GM18870 (cell line): ENCODE measurements around the gene COA7.
"Not testable (repeated sequence)": the region's sequence is repeated elsewhere in the genome, so short reads cannot be mapped to it uniquely, and the experiment has no call there.

ENCODE experiments used
- ATAC-seq: cut with Tn5 transposase; IDR thresholded peaks from one replicate; pipeline ENCODE4 v1.9.1; 2021; ENCODE audit warnings: moderate library complexity; ENCODE audit not compliant: unreplicated experiment

COA7 gene

DNA sequence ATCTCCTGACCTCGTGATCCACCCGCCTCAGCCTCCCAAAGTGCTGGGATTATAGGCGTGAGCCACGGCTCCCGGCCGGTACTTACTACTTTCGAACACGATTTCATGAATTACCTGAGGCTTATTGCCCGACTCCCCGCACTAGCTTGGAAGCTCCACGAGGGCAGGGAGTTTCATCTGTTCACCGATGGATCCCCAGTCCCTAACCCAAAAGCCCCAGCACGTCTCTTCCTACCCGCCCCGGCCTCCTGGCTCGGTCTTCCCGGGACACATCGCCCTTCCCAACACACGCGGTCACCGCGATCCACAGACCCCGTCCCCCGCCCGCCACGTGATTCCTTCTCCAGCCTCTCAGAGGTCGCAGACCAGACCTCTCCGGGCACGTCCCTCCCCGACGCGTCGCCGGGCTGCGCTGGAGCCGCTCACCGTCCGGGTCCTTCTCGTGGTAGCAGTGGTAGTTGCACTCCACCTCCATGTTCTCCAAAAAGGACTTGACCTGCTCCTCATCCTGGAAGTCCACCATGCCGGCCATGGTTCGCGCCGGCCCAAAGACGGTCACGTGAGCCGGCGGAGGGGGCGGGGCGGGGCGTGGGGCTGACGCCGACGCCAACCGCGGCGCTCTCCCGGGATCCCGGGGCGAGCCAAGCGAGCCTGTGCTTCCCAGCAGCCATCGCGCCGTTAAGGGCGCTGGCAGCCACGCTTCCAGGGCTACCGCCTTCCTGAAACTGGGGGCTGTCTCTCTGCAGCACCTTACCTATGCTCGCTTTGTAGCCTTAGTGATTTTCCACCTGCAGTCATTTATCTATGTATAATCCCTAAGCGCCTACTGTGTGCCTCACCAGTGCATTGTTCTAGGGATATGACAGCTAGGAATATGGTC is at the start of gene COA7:
Gene COA7 (minus strand): TSS at position 553 of the 880 bp plus-strand sequence. CDS start 21 bp downstream, at position 532.
- ATAC-seq: no peak

DNA sequence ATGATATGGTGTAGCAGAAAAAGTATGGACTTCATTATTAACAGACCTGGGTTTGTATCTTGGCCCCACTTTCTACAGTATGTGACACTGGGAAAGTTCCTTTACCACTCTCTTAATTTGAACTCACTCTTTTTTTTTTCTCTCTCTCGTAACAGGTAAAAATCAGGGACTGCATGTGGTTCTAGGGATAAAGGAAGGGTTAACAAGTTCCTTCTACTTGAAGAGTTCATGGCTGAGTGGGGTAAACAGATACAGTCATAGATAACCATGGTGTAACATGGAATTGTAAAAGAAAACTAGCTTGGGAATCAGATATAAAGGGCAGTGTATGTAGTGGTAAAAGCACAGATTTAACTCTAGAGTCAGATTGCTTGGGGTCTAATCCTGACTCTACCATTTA is 49.3 kb upstream of the COA7 start:
- ATAC-seq: no peak

DNA sequence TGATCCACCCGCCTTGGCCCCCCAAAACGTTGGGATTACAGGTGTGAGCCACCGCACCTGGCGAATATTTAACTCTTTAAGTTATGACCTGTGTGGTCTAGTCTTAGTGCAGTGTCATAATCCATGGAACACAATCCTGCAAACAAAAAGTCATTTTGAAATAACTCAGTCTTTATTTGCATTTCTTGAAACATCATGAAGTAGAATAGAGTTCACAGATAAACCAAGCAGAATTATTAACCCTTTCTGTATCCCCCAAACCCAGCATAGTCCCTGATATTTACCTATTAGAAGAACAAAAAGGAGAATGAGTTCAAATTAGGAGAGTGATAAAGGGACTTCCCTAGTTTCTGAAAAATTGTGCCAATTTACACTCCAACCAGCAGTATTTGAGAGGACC is 48.0 kb upstream of the COA7 start:
- no peak for ATAC-seq

DNA sequence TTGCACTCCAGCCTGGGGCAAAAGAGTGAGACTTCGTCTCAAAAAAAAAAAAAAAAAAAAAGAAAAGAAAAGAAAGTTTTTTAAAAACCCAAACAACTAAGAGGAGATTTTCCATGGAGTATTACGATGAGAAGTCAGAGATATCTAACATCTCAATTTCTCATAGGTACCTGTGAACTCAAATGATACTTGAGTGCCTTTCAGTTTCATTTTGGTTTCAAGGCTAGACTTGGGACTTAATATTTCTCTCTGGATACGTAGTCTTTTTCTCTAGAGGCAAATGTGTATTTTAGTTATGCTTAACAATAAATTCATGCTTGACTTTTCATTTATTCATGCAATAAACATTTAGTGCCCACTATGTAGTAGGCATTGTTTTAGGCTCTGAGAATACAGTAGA is 43.1 kb upstream of the COA7 start:
- ATAC-seq: no peak

DNA sequence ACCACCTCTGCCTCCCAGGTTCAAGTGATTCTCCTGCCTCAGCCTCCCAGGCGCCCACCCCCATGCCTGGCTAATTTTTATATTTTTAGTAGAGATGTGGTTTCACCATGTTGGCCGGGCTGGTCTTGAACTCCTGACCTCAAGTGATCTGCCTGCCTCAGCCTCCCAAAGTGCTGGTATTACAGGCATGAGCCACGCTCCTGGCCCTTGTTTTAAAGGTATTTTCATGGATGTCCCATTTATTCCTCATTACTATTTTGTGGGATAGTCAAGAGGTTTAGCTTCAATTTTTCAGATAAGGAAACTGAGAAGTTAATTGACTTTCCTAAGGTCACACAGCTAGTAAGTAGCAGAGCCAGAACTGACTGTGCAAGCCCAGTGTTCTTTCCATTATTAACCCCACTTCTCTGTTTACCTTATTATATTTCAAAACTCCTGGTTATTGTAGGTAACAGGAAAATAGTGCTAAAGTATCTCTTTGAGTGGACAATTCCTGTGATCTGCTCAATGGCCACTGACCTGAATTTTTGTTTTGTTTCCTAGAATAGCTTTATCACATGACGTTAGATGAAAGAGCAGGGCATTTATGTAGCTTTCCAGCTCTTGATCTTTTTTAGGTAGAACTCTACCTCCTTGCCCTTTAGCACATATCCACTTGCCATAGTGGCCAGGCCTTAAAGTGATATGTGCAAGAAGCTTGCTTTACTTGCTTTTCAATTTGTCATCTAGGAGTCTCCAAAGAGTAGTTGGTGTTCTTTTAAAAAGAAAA is 41.7 kb upstream of the COA7 start:
- no peak for ATAC-seq

DNA sequence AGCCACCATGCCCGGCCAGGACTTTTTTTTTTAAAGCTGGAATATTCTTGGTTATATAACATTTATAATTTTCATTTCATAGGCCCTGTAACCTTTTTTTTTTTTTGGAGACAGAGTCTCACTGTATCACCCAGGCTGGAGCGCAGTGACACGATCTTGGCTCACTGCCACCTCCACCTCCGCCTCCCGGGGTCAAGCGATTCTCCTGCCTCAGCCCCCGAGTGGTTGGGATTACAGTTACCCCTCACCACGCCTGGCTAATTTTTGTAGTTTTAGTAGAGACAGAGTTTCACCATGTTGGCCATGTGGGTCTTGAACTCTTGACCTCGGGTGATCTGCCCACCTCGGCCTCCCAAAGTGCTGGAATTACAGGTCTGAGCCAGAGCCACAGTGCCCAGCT is 40.7 kb upstream of the COA7 start:
- ATAC-seq: no peak

DNA sequence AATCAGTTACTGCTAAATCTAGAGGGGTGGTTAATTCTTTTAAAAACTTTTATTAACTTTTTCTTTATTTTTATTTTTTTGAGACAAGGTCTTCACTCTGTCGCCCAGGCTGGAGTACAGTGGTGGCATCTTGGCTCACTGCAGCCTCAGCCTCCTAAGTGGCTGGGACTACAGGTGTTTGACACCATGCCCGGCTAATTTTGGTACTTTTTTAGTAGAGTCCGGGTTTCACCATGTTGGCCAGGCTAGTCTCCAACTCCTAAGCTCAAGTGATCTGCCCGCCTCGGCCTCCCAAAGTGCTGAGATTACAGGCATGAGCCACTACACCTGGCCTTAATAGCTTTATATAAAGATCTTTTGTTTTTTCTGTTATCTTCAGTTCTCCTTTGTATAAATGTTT is 40.0 kb upstream of the COA7 start:
- no peak for ATAC-seq

DNA sequence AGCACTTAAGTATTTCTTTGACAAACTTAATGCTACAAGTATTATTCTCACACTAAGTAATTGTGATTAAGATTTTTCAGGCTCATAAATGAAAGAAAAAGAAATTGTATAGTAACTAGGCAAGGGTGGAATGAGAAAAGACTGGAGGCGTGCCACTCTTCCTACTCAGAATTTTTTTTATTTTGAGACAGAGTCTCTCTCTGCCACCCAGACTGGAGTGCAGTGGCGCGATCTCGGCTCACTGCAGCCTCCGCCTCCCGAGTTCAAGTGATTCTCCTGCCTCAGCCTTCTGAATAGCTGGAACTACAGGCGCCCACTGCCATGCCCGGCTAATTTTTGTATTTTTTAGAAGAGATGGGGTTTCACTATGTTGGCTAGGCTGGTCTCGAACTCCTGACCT is 37.2 kb upstream of the COA7 start:
- ATAC-seq: not testable (repeated sequence)

DNA sequence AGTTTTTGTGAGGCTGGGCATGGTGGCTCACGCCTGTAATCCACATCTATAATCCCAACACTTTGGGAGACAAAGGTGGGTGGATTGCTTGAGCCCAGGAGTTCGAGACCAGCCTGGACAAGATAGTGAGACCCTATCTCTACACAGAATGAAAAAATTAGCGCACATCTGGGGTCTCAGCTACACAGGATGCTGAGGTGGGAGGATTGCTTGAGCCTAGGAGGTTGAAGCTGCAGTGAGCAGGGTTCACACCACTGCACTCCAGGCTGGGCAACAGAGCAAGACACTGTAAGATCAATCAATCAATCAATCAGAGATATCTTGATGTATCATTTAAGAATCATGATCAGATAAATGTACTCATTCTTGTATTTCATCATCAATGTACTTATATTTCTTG is 35.2 kb upstream of the COA7 start:
- no peak for ATAC-seq

DNA sequence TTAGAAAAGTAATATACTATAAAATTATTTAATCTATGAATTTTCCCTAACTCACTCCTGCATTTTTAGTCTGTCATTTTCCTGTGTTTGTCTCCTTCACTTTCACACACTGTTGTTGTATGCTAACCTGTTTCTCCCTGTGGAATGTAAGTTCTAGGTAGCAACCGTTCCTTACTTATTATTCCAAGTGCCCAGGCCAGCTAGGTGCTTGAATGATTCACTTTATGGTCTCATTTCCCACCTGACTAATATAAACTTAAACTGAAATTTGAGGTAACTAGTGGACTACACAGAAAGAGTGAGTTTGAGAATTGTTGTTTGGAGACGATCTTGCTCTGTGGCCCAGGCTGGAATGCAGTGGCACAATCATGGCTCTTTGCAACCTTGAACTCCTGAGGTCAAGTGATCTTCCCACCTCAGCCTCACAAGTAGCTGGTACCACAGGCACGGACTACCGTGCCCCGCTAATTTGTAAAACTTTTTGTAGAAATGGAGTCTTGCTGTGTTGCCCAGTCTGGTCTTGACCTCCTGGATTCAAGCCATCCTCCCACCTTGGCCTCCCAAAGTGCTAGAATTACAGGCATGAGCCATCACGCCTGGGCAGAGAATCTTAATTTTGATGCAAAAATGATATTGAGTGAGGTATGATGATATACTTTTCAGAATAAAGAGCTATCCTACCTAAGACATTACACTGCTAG is 30.0 kb upstream of the COA7 start:
- no peak for ATAC-seq

DNA sequence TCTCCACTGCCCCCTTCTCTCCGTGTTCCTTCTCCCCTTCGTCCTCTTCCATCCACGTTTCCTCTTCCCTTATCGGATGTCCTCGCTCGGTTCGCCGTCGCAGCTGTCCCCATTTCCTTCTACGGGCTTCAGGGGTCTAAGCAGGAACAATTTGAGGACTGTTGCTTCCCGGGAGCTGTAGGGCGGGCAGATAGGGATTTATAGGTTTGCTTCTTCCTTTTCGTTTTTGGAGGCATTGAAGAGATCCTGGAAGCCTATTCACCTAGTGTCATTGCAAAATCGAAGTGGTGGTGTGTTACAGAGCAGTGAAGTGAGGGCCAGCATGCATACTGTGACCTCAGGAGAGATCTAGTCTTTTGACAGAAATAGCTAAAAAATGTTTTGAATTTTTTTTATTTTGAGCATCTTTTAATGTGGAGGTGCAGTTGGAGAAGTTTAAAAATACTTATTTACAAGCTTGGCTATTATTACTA is 29.0 kb upstream of the COA7 start:
- no peak for ATAC-seq

DNA sequence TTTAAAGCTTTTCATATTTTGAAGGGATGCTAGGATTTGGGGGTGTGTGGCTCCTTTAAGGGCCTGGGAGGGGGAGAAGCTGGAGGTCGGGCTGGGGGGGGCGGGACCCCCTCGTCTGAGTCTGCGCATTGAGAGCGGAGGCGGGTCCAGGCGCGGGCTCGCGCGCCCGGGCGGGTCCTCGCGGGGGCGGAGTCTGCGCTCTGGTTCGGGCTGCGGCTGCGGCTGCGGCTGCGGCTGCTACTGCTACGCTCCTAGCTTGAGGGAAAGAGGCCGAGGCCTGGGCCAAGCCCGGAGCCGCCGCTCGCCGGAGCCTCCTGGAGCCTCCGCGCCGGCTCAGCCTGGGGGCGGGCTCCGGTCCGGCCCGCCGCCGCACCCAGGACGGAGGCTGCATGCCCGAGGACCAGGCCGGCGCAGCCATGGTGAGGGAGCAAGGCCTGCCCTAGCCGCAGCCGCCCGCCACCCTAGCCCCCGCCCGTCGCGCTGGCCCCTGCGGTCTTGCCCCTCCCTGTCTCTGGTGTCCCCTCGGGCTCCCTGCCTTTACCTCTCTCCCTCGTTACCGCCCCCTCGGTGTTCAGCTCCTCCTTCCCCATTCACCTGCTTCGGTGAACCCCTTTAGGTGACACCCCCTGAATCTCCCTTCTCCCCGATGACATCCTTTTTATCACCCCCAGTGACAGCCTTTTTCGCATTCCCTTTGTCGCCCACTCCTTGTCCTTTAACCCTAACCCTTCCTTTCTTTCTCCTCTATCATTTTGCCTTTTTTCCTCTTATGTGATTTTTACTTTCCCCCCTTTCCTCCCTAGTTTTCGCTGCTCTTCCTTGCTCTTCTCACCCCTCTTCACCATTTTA is 28.3 kb upstream of the COA7 start, which contains the start of gene ZYG11B:
Gene ZYG11B (plus strand): TSS at position 189 of the 849 bp plus-strand sequence. CDS start 201 bp downstream, at position 390.
- ATAC-seq: peak; percentile 75

DNA sequence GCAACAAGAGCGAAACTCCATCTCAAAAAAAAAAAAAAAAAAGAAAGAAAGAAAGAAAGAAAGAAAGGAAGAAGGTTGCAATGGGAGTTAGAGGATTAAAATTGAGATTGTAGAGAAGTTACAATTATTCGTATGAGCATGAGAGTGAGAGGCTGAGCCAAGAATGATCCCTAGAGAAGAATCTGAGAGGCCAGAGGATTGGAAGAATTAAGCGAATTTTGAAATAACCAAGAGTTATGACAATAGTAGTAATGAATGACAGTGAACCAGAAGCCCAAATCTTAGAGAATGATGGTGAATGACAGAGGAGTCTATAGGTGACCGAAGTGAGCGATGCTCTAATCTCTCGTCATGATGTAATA is 27.7 kb upstream of the COA7 start:
- ATAC-seq: no peak

DNA sequence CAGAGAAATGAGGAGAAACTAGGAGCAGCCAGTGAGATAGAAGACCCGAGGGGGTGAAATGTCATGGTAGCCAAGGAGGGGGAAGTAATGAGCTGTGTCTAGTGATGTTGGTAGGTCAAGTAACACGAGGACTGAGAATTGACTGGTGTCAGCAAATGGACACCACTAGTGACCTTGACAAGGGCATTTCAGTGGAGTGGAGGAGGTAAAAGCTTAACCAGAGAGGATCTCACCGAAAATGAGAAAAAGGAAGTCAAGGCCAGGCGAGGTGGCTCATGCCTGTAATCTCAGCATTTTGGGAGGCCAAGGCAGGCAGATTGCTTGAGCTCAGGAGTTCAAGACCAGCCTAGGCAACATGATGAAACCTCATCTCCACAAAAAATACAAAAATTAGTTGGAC is 25.1 kb upstream of the COA7 start:
- no peak for ATAC-seq

DNA sequence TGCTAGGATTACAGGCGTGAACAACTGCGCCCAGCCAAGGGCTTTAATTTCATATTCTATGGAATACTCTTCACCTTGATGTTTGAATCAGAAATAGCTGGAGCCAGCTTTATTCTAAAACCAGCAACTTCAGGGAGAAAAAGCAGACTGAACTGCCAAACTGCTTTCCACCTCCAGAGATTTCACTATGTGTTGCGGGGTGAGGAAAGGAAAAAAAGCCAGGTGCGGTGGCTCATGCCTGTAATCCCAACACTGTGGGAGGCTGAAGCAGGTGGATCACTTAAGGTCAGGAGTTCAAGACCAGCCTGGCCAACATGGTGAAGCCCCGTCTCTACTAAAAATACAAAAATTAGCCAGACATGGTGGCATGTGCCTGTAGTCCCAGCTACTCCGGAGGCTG is 17.1 kb upstream of the COA7 start:
- ATAC-seq: not testable (repeated sequence)

DNA sequence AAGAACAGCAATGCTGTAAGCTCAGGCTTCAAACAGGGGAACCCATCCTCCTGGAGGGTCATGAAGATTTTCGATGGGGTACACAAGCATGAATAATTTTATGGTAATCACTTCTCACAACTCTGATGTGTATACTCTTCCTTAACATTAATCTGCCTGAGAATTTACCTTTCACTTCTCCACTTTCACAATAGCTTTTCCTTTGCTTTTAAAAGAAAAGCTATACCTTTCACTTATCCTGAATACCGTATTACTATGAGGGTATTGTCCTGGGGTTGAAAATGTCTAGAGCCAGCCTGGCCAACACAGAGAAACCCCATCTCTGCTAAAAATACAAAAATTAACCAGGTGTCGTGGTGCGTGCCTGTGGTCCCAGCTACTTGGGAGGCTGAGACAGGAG is 15.4 kb upstream of the COA7 start:
- ATAC-seq: no peak

DNA sequence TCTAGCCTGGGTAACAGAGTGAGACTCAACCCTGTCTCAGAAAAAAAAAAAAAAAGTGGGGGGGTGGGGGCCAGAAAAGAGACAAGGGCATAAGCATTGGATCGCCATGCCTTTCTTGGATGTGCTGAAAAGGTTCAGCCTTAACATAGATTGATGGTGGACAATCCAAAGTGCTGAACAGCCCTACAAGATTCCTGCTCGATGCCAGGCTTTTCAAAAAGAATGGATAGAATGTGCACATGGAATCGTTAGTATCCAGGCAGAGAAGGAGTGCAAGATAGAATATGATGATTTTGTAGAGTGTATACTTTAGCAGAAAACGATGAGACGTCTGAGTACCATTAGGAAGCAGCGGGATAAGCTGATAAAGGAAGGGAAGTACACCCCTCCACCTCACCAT is 10.9 kb upstream of the COA7 start:
- ATAC-seq: no peak

DNA sequence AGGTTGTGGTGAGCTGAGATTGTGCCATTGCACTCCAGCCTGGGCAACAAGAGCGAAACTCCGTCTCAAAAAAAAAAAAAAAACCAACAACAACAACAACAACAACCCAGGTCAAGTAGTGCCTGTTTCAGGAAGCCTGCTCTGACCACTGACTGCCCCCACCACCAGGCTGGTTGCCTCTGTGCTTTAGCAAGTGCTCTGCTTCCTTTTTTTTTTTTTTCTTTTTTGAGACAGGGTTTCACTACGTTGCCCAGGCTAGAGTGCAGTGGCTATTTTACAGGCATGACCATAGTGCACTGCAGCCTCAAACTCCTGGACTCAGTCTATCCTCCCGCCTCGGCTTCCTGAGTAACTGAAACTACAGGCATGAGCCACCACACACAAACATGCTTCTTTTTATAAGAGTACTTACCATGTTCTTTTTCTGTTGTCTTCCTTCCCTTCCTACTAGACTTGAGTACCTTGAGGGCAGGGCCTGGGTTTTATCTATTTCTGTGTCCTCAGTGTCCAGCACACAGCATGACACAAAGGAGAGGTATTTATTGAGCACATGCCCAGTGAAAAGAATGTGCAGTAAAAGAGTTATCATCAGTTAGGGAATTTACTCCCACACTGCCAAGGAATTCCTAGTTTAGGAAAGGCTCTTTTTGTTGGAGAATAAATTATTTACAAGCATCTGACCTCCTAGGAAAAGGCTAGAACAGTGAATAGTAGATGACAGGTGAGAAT is 9.9 kb upstream of the COA7 start:
- no peak for ATAC-seq

DNA sequence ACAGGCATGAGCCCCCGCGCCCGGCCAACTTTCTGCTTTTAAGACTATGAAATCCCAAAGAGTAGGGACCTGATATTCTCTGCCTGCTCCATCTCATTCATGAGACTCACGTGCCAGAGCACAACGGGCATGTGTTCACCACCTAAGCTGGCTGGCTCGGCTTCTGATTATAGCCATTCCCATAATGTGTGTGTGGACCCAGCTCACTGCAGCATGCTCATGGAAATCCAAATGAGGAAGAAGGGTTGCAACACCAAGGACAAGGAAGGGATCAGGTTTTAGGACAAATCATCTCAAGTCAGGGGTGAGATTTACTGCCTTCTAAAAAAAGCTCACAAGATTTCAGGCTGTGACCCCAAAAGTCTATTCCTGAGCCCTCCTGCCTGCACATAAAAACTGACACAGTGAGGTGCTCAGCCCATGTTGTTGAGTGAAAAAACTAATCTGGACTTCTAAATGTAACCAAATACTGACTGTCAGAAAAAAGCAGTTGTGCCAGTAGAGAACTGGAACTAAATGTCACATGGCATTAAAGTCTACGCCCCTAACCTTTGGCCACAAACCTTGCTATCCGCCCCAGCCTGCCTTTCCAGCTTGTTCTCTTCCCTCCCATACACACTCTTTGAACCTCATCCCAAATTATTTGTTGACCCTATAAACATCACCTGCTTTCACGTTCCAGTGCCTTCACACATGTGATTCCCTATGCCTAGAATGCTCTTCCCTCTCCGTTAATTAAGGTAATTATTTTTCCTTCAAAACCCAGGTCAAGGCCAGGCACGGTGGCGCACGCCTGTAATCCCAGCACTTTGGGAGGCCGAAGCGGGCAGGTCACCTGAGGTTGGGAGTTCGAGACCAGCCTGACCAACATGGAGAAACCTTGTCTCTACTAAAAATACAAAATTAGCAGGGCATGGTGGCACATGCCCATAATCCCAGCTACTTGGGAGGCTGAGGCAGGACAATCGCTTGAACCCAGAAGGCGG is 9.1 kb upstream of the COA7 start:
- ATAC-seq: no peak
